Subcutaneous adipose tissue (tissue), 4 donors: ENCODE results near the gene DGKB. TPM values are rescaled to one million over a fixed set of nuclear protein-coding genes. Genes with fewer than 3 reads are reported as not detected.

Experiments used
- total RNA-seq, 4 donors: library from RNA; depleted of rRNA; stranded (reverse); fragments of >200 nt; gene quantifications; one replicate each; pipeline ENCODE4 v1.1.0, GENCODE V29; 2016
- TF ChIP-seq, protein P1 (sequence below): fragments of 450-650 bp; IDR thresholded peaks from one replicate; pipeline ENCODE4 v1.5.1; 2016; ENCODE audit warnings: low read depth, mild to moderate bottlenecking, control low read depth, antibody characterized with exemption, moderate library complexity

The DGKB gene
- total RNA-seq, 4 donors from 2014 or later = 0.17 TPM; not detected in 3

DNA sequence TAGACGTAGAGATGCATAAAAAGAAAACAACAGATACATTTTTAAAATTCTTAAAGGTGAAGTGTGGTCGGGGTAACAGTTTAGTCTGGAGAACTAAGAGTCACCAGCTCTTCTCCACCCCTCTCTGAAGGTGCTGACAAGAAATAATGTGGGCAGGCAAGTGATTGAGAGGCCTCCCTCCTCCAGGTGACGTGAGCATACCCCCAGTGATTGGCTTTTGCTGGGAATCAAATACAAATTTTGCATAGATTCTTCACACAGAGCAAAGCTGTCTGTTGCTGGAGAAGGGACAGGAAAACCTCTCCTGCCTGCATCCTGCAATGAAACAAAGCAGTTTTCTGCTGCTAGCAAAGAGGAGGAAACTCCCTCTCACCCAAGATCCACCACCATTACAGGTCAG lies 115.0 kb downstream of the DGKB start:
- TF ChIP-seq, protein P1, sequence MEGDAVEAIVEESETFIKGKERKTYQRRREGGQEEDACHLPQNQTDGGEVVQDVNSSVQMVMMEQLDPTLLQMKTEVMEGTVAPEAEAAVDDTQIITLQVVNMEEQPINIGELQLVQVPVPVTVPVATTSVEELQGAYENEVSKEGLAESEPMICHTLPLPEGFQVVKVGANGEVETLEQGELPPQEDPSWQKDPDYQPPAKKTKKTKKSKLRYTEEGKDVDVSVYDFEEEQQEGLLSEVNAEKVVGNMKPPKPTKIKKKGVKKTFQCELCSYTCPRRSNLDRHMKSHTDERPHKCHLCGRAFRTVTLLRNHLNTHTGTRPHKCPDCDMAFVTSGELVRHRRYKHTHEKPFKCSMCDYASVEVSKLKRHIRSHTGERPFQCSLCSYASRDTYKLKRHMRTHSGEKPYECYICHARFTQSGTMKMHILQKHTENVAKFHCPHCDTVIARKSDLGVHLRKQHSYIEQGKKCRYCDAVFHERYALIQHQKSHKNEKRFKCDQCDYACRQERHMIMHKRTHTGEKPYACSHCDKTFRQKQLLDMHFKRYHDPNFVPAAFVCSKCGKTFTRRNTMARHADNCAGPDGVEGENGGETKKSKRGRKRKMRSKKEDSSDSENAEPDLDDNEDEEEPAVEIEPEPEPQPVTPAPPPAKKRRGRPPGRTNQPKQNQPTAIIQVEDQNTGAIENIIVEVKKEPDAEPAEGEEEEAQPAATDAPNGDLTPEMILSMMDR = no peak

DNA sequence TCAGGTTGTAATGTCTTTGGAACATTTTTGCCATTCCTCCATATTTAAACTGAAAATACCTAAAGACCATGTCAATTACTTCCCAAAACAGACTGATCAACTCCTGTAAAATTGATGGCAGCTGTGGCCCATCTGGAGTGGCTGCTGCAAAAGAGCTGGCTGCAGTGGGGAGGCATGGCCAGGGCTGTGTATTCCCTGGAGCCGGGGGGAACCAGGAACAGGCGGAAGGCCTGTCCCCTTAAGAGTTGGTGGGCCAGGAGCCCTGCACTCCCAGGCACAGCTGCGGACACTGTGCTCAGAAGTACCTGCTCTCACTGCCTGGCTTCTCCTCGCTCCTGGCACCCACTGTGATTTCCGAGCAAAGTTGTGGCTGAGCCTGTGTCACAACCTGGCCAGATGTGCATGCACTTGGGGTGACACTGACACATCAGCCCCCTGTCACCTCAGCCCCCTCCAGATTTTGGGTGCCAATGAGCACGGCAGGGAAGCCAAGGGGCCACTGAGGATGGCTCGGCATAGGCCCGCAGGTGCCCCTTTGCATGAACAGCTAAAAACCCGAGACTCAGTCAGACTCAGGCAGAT lies 116.1 kb downstream of the DGKB start:
- TF ChIP-seq, protein P1 = no peak

- TF ChIP-seq, protein P1 = no peak
These were observed 124.7 kb downstream of the DGKB start for GRCh38 chr7:14777806-14778205.

GRCh38 chr7:14776266-14776665 lies 126.3 kb downstream of the DGKB start:
- TF ChIP-seq, protein P1 = no peak

DNA sequence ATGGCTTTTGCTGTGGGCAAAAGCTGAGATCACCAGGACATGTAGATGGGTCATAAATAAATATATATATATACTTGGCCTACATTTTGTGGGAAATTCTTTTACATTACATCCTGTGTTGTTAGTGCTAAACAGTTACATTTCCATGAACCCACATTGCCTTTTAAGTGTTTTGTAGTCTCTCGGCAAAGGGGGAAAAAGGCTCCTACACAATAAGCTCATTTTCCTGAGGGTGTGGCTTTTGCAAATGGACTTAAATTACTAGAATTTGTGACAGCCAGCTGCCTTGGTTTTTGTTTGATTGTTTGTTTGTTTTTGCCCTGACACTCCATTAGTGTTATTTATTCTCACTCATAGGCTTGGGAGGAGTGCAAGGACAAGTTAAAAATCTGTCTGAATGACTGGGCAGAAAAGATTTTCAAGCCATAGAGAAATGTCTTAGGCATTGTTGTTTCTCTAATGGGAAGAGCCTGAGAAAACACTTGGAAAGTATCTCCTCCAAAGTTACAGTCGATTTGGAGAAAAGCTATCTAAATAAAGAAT lies 128.8 kb downstream of the DGKB start:
- TF ChIP-seq, protein P1 = no peak

- TF ChIP-seq, protein P1 = no peak
These were observed 131.9 kb downstream of the DGKB start for GRCh38 chr7:14770614-14771013.

GRCh38 chr7:14769261-14769660 lies 133.3 kb downstream of the DGKB start:
- TF ChIP-seq, protein P1 = no peak
